ENCODE measurements around the gene DNAJC10.

DNAJC10 gene

DNA sequence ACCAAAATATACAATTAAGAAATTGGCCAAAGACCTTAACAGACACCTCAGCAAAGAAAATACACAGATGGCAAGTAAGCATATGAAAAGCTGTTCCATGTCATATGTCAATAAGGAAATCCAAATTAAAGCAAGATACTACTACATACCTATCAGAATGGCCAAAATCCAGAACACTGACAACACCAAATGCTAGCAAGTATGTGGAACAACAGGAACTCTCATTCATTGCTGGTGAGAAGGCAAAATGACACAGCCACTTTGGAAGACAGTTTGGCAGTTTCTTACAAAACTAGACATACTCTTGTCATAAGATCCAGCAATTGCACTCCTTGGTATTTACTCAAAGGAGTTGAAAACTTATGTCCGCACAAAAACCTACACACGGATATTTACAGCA, 20.3 kb upstream of the DNAJC10 start:
- H3K9me3 ChIP-seq (replicated peaks; ENCODE audit: insufficient read depth, low read length) = no peaks in the 10 kb centered on the region
- no peak for TF ChIP-seq EZH2 (optimal IDR thresholded peaks at IDR 0.05; ENCODE audit: low read depth, low read length)
- TF ChIP-seq EZH2phosphoT487 (IDR thresholded peaks at IDR 0.05; ENCODE audit: low read length) = no peak
- TF ChIP-seq, protein P1, sequence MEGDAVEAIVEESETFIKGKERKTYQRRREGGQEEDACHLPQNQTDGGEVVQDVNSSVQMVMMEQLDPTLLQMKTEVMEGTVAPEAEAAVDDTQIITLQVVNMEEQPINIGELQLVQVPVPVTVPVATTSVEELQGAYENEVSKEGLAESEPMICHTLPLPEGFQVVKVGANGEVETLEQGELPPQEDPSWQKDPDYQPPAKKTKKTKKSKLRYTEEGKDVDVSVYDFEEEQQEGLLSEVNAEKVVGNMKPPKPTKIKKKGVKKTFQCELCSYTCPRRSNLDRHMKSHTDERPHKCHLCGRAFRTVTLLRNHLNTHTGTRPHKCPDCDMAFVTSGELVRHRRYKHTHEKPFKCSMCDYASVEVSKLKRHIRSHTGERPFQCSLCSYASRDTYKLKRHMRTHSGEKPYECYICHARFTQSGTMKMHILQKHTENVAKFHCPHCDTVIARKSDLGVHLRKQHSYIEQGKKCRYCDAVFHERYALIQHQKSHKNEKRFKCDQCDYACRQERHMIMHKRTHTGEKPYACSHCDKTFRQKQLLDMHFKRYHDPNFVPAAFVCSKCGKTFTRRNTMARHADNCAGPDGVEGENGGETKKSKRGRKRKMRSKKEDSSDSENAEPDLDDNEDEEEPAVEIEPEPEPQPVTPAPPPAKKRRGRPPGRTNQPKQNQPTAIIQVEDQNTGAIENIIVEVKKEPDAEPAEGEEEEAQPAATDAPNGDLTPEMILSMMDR (IDR thresholded peaks at IDR 0.05; ENCODE audit: low read length) = no peak
- no peak for DNase-seq
- no peaks in the 10 kb centered on the region for H3K27me3 ChIP-seq (replicated peaks; ENCODE audit: insufficient read depth, low read length)
- no peak overlapping the region for H3K27ac ChIP-seq (ENCODE audit: low read length)
- no peak overlapping the region for H3K4me2 ChIP-seq (ENCODE audit: low read depth, low read length)
- no peaks in the 10 kb centered on the region for H3K4me1 ChIP-seq (ENCODE audit: low read length)
- no peak overlapping the region for H3K9ac ChIP-seq (ENCODE audit: low read length)
- H3K36me3 ChIP-seq (replicated peaks; ENCODE audit: insufficient read depth, low read length) = no peaks in the 10 kb centered on the region
- no peaks in the 10 kb centered on the region for H3K9me2 ChIP-seq (replicated peaks; ENCODE audit: insufficient read depth, low read length)
- H3F3A ChIP-seq (ENCODE audit: insufficient read depth, low read length) = no peaks in the 10 kb centered on the region
- H3K4me3 ChIP-seq (ENCODE audit: low read length) = no peak overlapping the region
- no peaks in the 10 kb centered on the region for H3K79me2 ChIP-seq (ENCODE audit: low read length)
- no peak overlapping the region for H2AFZ ChIP-seq (ENCODE audit: low read length)
- no peaks in the 10 kb centered on the region for H4K20me1 ChIP-seq (ENCODE audit: insufficient read depth, low read length)

DNA sequence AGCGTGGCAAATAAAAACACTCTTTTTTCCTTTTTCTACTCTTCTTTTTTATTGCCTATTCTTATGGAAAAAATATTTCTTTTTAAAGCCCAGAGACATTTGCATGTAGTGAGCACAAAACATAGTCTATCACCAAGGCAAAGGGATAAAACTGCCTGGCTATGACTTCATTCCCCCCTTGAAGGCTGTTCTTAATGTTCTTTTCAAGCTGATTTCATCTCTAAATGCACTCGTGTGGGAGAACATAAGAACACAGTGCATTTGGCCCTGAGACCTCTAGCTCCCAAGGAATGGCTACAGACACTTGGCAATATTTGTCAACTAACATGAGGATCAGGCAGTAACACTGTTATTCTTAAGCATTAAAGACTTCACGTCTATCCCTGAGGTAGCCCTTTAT, 17.4 kb upstream of the DNAJC10 start:
- no peak overlapping the region for H3K27ac ChIP-seq (ENCODE audit: low read length)
- H3F3A ChIP-seq (ENCODE audit: insufficient read depth, low read length) = no peaks in the 10 kb centered on the region
- no peaks in the 10 kb centered on the region for H3K36me3 ChIP-seq (replicated peaks; ENCODE audit: insufficient read depth, low read length)
- H3K79me2 ChIP-seq (ENCODE audit: low read length) = no peaks in the 10 kb centered on the region
- no peak overlapping the region for H3K4me3 ChIP-seq (ENCODE audit: low read length)
- H3K27me3 ChIP-seq (replicated peaks; ENCODE audit: insufficient read depth, low read length) = no peaks in the 10 kb centered on the region
- DNase-seq = no peak
- no peak for TF ChIP-seq EZH2 (optimal IDR thresholded peaks at IDR 0.05; ENCODE audit: low read depth, low read length)
- TF ChIP-seq EZH2phosphoT487 (IDR thresholded peaks at IDR 0.05; ENCODE audit: low read length) = no peak
- TF ChIP-seq, protein P1 (IDR thresholded peaks at IDR 0.05; ENCODE audit: low read length) = no peak
- no peak overlapping the region for H3K4me2 ChIP-seq (ENCODE audit: low read depth, low read length)
- H2AFZ ChIP-seq (ENCODE audit: low read length) = no peak overlapping the region
- H3K4me1 ChIP-seq (ENCODE audit: low read length) = no peaks in the 10 kb centered on the region
- H4K20me1 ChIP-seq (ENCODE audit: insufficient read depth, low read length) = no peaks in the 10 kb centered on the region
- H3K9me3 ChIP-seq (replicated peaks; ENCODE audit: insufficient read depth, low read length) = no peaks in the 10 kb centered on the region
- H3K9me2 ChIP-seq (replicated peaks; ENCODE audit: insufficient read depth, low read length) = no peaks in the 10 kb centered on the region
- no peak overlapping the region for H3K9ac ChIP-seq (ENCODE audit: low read length)

DNA sequence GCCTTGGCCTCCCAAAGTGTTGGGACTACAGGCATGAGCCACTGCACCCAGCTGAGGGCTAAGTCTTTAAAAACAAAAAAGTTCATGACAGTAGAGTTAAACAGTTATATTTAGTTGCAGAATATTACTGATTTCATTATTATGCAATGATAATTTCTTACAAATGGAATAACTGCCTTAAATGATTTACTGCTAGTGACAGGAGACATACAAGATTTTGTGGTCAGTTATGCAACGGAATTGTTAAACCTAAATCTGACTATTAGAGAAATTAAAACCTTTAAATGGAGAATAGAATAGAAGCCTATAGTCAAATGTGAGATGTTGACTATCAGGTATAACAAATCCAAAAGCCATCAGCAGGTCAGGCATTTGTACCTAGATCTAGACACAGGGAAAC, 10.3 kb upstream of the DNAJC10 start:
- no peaks in the 10 kb centered on the region for H3K27me3 ChIP-seq (replicated peaks; ENCODE audit: insufficient read depth, low read length)
- no peaks in the 10 kb centered on the region for H3K9me2 ChIP-seq (replicated peaks; ENCODE audit: insufficient read depth, low read length)
- DNase-seq = no peak
- H3F3A ChIP-seq (ENCODE audit: insufficient read depth, low read length) = no peaks in the 10 kb centered on the region
- TF ChIP-seq EZH2 (optimal IDR thresholded peaks at IDR 0.05; ENCODE audit: low read depth, low read length) (no peak), EZH2phosphoT487 (IDR thresholded peaks at IDR 0.05; ENCODE audit: low read length) (no peak)
- TF ChIP-seq, protein P1 (IDR thresholded peaks at IDR 0.05; ENCODE audit: low read length) = no peak
- H3K4me2 ChIP-seq (ENCODE audit: low read depth, low read length) = no peak overlapping the region
- no peaks in the 10 kb centered on the region for H3K79me2 ChIP-seq (ENCODE audit: low read length)
- H3K9ac ChIP-seq (ENCODE audit: low read length) = no peak overlapping the region
- no peak overlapping the region for H3K4me3 ChIP-seq (ENCODE audit: low read length)
- H3K4me1 ChIP-seq (ENCODE audit: low read length) = no peaks in the 10 kb centered on the region
- no peaks in the 10 kb centered on the region for H3K9me3 ChIP-seq (replicated peaks; ENCODE audit: insufficient read depth, low read length)
- H4K20me1 ChIP-seq (ENCODE audit: insufficient read depth, low read length) = no peaks in the 10 kb centered on the region
- H3K27ac ChIP-seq (ENCODE audit: low read length) = no peak overlapping the region
- H3K36me3 ChIP-seq (replicated peaks; ENCODE audit: insufficient read depth, low read length) = no peaks in the 10 kb centered on the region
- no peak overlapping the region for H2AFZ ChIP-seq (ENCODE audit: low read length)
